ENCODE results near the gene GPI.
"Not testable (repeated sequence)": the region's sequence is repeated elsewhere in the genome, so short reads cannot be mapped to it uniquely, and the experiment has no call there.

The GPI gene

GRCh38 chr19:34368338-34368737 lies 3.3 kb downstream of the GPI start:
- DNase-seq, result no peak

- DNase-seq, result not testable (repeated sequence)
Measured at GRCh38 chr19:34369166-34369565, 4.2 kb downstream of the GPI start.

GRCh38 chr19:34370117-34370516 lies 5.1 kb downstream of the GPI start:
- no peak for DNase-seq

GRCh38 chr19:34370983-34371382 lies 6.0 kb downstream of the GPI start:
- DNase-seq, result no peak

- no peak for DNase-seq
Measured at GRCh38 chr19:34373601-34374288, 8.7 kb downstream of the GPI start.

- DNase-seq, result no peak
Measured at GRCh38 chr19:34375598-34375997, 10.6 kb downstream of the GPI start.

GRCh38 chr19:34380639-34381241 lies 15.7 kb downstream of the GPI start:
- DNase-seq, result no peak

- no peak for DNase-seq
Measured at GRCh38 chr19:34381399-34382251, 16.6 kb downstream of the GPI start.

- no peak for DNase-seq
Measured at GRCh38 chr19:34382471-34382870, 17.5 kb downstream of the GPI start.

- no peak for DNase-seq
Measured at GRCh38 chr19:34383599-34383998, 18.6 kb downstream of the GPI start.

GRCh38 chr19:34386645-34387445 lies 21.8 kb downstream of the GPI start:
- DNase-seq, result no peak

GRCh38 chr19:34387446-34387810 lies 22.4 kb downstream of the GPI start:
- DNase-seq, result no peak

- DNase-seq, result not testable (repeated sequence)
Measured at GRCh38 chr19:34388745-34389144, 23.7 kb downstream of the GPI start.

GRCh38 chr19:34391813-34392212 lies 26.8 kb downstream of the GPI start:
- DNase-seq, result no peak

- DNase-seq, result no peak
Measured at GRCh38 chr19:34393031-34393430, 28.0 kb downstream of the GPI start.

- no peak for DNase-seq
Measured at GRCh38 chr19:34393629-34394028, 28.6 kb downstream of the GPI start.

GRCh38 chr19:34397853-34398252 lies 32.9 kb downstream of the GPI start:
- DNase-seq, result no peak

GRCh38 chr19:34399886-34400285 lies 34.9 kb downstream of the GPI start:
- no peak for DNase-seq

GRCh38 chr19:34400844-34401243 lies 35.8 kb downstream of the GPI start:
- not testable (repeated sequence) for DNase-seq

GRCh38 chr19:34402074-34402600 lies 37.1 kb downstream of the GPI start:
- peak; percentile 66 for DNase-seq

- DNase-seq, result no peak
Measured at GRCh38 chr19:34403784-34404108, 38.8 kb downstream of the GPI start.

GRCh38 chr19:34404109-34404909 lies 39.3 kb downstream of the GPI start, which contains the start of gene PDCD2L:
TSS of gene PDCD2L (plus strand) at chr19:34404399. CDS start at chr19:34404431, 32 bp downstream.
- DNase-seq, result peak; percentile 98

Measured in DMS53 (cell line).